ENCODE data around the gene LRRC71. TPM values are rescaled to one million over a fixed set of nuclear protein-coding genes. Genes with fewer than 3 reads are reported as not detected.

The LRRC71 gene
- total and polyA plus RNA-seq, 2 of the 8 experiments (the other 6 are each of a cell fraction or from before 2014, with no cell fraction given) = 0.05 TPM; not detected in 1

DNA sequence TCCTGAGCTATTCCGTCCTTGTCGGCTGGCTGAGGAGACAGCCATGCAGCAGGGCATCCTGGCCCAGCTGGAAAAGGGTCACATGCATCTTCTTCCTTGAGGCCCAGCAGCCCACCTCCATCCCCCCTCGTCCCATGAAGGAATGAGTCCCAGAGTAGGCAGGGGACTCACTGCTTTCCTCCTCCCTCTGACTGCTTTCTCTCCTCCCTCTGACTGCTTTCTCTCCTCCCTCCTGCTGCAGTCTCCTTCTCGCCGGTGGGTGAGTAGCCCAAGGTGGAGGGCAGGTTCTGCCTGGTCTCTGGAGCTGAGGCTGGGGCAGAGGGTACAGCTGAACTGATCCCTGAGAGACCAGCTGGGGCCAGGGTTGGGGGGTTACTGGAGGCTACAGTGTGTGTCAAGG is 46.3 kb upstream of the LRRC71 start (continued):
- TF ChIP-seq SIRT6 (IDR thresholded peaks at IDR 0.05; ENCODE audit: low read length) (no peak), KDM4A (IDR thresholded peaks at IDR 0.05; ENCODE audit: low read depth, low read length, severe bottlenecking) (no peak), SIX5 (IDR thresholded peaks at IDR 0.05; ENCODE audit: low read depth, low read length) (no peak), CBX8 (IDR thresholded peaks at IDR 0.05; ENCODE audit: borderline replicate concordance, low read depth, low read length) (no peak), HDAC6 (IDR thresholded peaks at IDR 0.05; ENCODE audit: low read depth, low read length) (no peak)
